Measurements from ENCODE around the gene HOMER1. TPM values are rescaled to one million over a fixed set of nuclear protein-coding genes. Genes with fewer than 3 reads are reported as not detected.

The HOMER1 gene
- total RNA-seq, 4 donors from 2014 or later = 3.3 to 73.2 (median 4.0) TPM; not detected in 1

DNA sequence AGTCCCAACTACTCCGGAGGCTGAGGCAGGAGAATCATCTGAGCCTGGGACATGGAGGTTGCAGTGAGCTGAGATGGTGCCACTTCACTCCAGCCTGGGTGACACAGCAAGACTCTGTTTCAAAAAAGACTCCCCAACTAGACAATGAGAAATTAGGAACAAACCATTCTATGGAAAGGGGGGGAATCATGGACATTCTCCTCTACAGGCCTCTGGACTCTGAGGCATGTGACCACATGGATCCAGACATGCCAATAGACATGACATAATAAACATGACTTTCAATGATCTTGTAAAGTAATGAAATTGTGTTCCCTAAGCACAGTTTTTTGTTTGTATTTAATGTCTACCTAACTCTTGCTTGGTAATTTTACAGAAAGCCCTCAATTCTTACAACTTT lies 8.8 kb downstream of the HOMER1 start:
- TF ChIP-seq POLR2A (IDR thresholded peaks at IDR 0.05) (no peak), POLR2AphosphoS5 (IDR thresholded peaks at IDR 0.05) (no peak), EP300 (IDR thresholded peaks at IDR 0.05; ENCODE audit: low read depth) (no peak)
- TF ChIP-seq, protein P1, sequence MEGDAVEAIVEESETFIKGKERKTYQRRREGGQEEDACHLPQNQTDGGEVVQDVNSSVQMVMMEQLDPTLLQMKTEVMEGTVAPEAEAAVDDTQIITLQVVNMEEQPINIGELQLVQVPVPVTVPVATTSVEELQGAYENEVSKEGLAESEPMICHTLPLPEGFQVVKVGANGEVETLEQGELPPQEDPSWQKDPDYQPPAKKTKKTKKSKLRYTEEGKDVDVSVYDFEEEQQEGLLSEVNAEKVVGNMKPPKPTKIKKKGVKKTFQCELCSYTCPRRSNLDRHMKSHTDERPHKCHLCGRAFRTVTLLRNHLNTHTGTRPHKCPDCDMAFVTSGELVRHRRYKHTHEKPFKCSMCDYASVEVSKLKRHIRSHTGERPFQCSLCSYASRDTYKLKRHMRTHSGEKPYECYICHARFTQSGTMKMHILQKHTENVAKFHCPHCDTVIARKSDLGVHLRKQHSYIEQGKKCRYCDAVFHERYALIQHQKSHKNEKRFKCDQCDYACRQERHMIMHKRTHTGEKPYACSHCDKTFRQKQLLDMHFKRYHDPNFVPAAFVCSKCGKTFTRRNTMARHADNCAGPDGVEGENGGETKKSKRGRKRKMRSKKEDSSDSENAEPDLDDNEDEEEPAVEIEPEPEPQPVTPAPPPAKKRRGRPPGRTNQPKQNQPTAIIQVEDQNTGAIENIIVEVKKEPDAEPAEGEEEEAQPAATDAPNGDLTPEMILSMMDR (IDR thresholded peaks at IDR 0.05) = no peak
- H3K27me3 ChIP-seq = no peaks in the 10 kb centered on the region
- no peak overlapping the region for H3K27ac ChIP-seq
- in situ Hi-C loops (cut with MboI; ENCODE audit: low pct_ligation_motif_present in 1 of 4, low pct_unique_long_range_greater_than_20kb in 1 of 4, low sequenced_read_pairs in 3 of 4) = no loop called here
- H3K4me1 ChIP-seq = peaks cover 0 to 4% (median 0%) of the 10 kb centered on the region in 4 donors
- no peak overlapping the region for H3K4me3 ChIP-seq
- no peaks in the 10 kb centered on the region for H3K9me3 ChIP-seq
- intact Hi-C loops (cut with DNase I; ENCODE audit: low total_unique reads) = no loop called here
- no peak for DNase-seq
- no peaks in the 10 kb centered on the region for H3K36me3 ChIP-seq
- 60 to 92% methylated on average over 1 of the region's 1 CpG for WGBS, 2 donors (ENCODE audit: low coverage in 1 of 2)

DNA sequence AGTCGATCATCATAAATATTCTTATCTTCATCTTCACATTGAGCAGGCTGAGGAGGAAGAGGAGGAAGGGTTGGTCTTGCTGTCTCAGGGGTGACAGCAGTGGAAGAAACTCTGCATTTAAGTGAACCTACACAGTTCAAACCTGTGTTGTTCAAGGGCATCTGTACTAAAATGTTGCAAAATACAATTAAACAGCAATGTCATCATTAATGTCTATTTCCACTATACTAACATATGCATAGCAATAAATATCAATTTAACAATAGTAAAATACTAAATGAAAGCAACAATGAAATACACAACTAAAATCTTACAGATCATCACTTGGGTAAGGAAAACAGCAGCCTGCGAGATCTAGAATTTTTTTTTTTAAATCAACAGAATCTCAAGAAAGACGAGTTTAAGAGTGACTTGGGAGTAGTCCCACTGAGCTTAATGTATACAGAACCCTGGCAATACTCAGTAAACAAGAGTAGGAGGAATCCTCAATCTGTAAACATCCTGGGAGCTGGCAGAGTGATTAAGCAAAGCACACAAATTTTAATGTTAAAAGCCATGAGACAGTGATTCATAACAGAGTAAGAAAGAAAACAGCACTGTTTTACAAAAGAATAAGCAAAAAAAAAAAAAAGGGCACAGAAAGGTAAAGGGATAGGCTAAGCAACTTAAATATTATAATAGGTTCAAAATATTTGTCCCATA lies 10.0 kb downstream of the HOMER1 start:
- Histone ChIP-seq H3K27me3 (no peaks in the 10 kb centered on the region), H3K27ac (no peak overlapping the region), H3K4me3 (no peak overlapping the region), H3K4me1 (peaks cover 0 to 1% (median 0%) of the 10 kb centered on the region in 4 donors), H3K36me3 (no peaks in the 10 kb centered on the region), H3K9me3 (no peaks in the 10 kb centered on the region)
- no peak for DNase-seq
- intact Hi-C loops (cut with DNase I; ENCODE audit: low total_unique reads) (no loop called here), in situ Hi-C loops (cut with MboI; ENCODE audit: low pct_ligation_motif_present in 1 of 4, low pct_unique_long_range_greater_than_20kb in 1 of 4, low sequenced_read_pairs in 3 of 4) (no loop called here)
- TF ChIP-seq EP300 (IDR thresholded peaks at IDR 0.05; ENCODE audit: low read depth) = no peak
- TF ChIP-seq POLR2A (IDR thresholded peaks at IDR 0.05) = no peak
- TF ChIP-seq, protein P1 (IDR thresholded peaks at IDR 0.05) = no peak
- WGBS, 2 donors (ENCODE audit: low coverage in 1 of 2) = 66 to 67% methylated on average over 3 of the region's 3 CpGs

DNA sequence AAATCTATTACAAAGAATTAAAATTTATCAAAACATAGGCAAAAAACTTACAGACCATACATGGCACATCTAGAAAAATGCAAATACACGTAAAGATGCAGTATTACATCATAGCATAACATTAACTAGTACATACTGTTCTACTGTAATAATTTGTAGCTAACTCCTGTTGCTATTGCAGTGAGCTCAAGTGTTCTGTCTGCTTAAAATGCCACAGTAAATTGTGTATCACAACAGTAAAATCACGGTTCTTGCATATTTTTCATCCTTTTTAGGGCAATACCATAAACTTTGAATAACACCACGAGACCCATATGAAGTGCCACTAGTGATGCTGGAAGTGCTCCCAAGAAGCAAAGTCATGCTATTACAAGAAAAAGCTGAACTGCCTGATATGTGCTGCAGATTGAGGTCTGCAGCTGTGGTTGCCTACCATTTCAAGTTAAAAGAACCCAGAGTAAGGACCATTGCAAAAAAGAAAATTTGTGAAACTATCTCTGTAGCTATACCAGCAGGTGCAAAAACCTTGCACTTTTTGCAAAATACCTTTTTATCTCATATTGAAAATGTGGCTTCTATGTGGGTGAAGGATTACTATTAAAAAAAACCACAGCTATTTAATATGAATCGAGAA lies 14.2 kb downstream of the HOMER1 start:
- Histone ChIP-seq H3K27ac (no peak overlapping the region), H3K36me3 (no peaks in the 10 kb centered on the region), H3K27me3 (no peaks in the 10 kb centered on the region), H3K4me1 (no peaks in the 10 kb centered on the region), H3K4me3 (no peak overlapping the region), H3K9me3 (no peaks in the 10 kb centered on the region)
- 69 to 76% methylated on average over 4 of the region's 4 CpGs for WGBS, 2 donors (ENCODE audit: low coverage in 1 of 2)
- TF ChIP-seq POLR2AphosphoS5 (IDR thresholded peaks at IDR 0.05) (no peak), EP300 (IDR thresholded peaks at IDR 0.05; ENCODE audit: low read depth) (no peak), POLR2A (IDR thresholded peaks at IDR 0.05) (no peak)
- TF ChIP-seq, protein P1 (IDR thresholded peaks at IDR 0.05) = no peak
- intact Hi-C loops (cut with DNase I; ENCODE audit: low total_unique reads) = no loop called here
- no peak for DNase-seq
- in situ Hi-C loops (cut with MboI; ENCODE audit: low pct_ligation_motif_present in 1 of 4, low pct_unique_long_range_greater_than_20kb in 1 of 4, low sequenced_read_pairs in 3 of 4) = no loop called here

DNA sequence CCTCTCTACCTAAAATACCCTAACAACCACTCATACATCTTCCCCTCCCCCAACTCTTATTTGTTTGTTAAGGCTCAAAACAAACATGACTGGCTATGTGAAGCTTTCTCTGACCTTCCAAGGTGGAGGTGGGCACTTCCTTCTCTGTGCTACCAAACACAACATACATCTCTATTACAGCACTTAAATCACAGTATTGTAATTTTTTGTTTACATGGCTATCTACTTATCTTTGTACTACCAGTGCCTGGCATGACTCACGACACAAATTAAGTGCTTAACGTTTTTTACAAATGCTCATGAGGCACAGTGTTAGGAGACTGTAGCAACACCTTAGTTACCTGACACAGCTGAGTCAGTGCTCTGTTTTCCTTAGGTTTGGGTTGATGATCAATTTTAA lies 18.6 kb downstream of the HOMER1 start:
- no peaks in the 10 kb centered on the region for H3K36me3 ChIP-seq
- H3K4me1 ChIP-seq = no peaks in the 10 kb centered on the region
- WGBS, 2 donors (ENCODE audit: low coverage in 1 of 2) = 32 to 41% methylated on average over 2 of the region's 2 CpGs
- no peak for DNase-seq
- no peak overlapping the region for H3K27ac ChIP-seq
- no peak overlapping the region for H3K4me3 ChIP-seq
- no peaks in the 10 kb centered on the region for H3K27me3 ChIP-seq
- H3K9me3 ChIP-seq = no peaks in the 10 kb centered on the region
- TF ChIP-seq POLR2AphosphoS5 (IDR thresholded peaks at IDR 0.05) (no peak), POLR2A (IDR thresholded peaks at IDR 0.05) (no peak), EP300 (IDR thresholded peaks at IDR 0.05; ENCODE audit: low read depth) (no peak)
- TF ChIP-seq, protein P1 (IDR thresholded peaks at IDR 0.05) = no peak
- in situ Hi-C loops (cut with MboI; ENCODE audit: low pct_ligation_motif_present in 1 of 4, low pct_unique_long_range_greater_than_20kb in 1 of 4, low sequenced_read_pairs in 3 of 4) (no loop called here), intact Hi-C loops (cut with DNase I; ENCODE audit: low total_unique reads) (no loop called here)

Measured in transverse colon (tissue), 4 donors.